Measurements from ENCODE around the gene NCEH1.
"Not testable (repeated sequence)": the region's sequence is repeated elsewhere in the genome, so short reads cannot be mapped to it uniquely, and the experiment has no call there.

Gene NCEH1

GRCh38 chr3:172705170-172705569 is 5.7 kb downstream of the NCEH1 start:
- H3K27me3 ChIP-seq (replicated peaks), result no peaks in the 10 kb centered on the region
- in situ Hi-C loops (cut with HindIII; ENCODE audit: low pct_ligation_motif_present, low sequenced_read_pairs), result no loop called here
- no peak for DNase-seq

GRCh38 chr3:172704001-172704400 is 6.9 kb downstream of the NCEH1 start:
- H3K36me3 ChIP-seq (replicated peaks), result no peaks in the 10 kb centered on the region

More at GRCh38 chr3:172705170-172705569, 5.7 kb downstream of the NCEH1 start:
- Histone ChIP-seq H3K4me3 (ENCODE audit: low read depth, low read length) (no peak overlapping the region), H3K36me3 (replicated peaks) (no peaks in the 10 kb centered on the region), H3K27ac (no peak overlapping the region)
- no peak for TF ChIP-seq CTCF (IDR thresholded peaks at IDR 0.05; ENCODE audit: low read depth, low read length, missing control alignments)

GRCh38 chr3:172702731-172703130 is 8.1 kb downstream of the NCEH1 start:
- H3K36me3 ChIP-seq (replicated peaks); H3K27me3 ChIP-seq (replicated peaks); DNase-seq; in situ Hi-C loops (cut with HindIII; ENCODE audit: low pct_ligation_motif_present, low sequenced_read_pairs); H3K27ac ChIP-seq; H3K4me3 ChIP-seq (ENCODE audit: low read depth, low read length): not testable (repeated sequence)

More at GRCh38 chr3:172704001-172704400, 6.9 kb downstream of the NCEH1 start:
- DNase-seq, result no peak
- in situ Hi-C loops (cut with HindIII; ENCODE audit: low pct_ligation_motif_present, low sequenced_read_pairs), result no loop called here
- TF ChIP-seq CTCF (IDR thresholded peaks at IDR 0.05; ENCODE audit: low read depth, low read length, missing control alignments), result no peak
- no peaks in the 10 kb centered on the region for H3K27me3 ChIP-seq (replicated peaks)
- H3K27ac ChIP-seq, result no peak overlapping the region
- H3K4me3 ChIP-seq (ENCODE audit: low read depth, low read length), result no peak overlapping the region

- Histone ChIP-seq H3K27me3 (replicated peaks) (no peaks in the 10 kb centered on the region), H3K36me3 (replicated peaks) (no peaks in the 10 kb centered on the region), H3K27ac (no peak overlapping the region), H3K4me3 (ENCODE audit: low read depth, low read length) (no peak overlapping the region)
- DNase-seq, result no peak
- TF ChIP-seq CTCF (IDR thresholded peaks at IDR 0.05; ENCODE audit: low read depth, low read length, missing control alignments), result no peak
- in situ Hi-C loops (cut with HindIII; ENCODE audit: low pct_ligation_motif_present, low sequenced_read_pairs), result no loop called here
These were observed 8.6 kb downstream of the NCEH1 start for GRCh38 chr3:172702256-172702655.

- H3K36me3 ChIP-seq (replicated peaks), result no peaks in the 10 kb centered on the region
- in situ Hi-C loops (cut with HindIII; ENCODE audit: low pct_ligation_motif_present, low sequenced_read_pairs), result no loop called here
- H3K27ac ChIP-seq, result no peak overlapping the region
- DNase-seq, result no peak
- no peak overlapping the region for H3K4me3 ChIP-seq (ENCODE audit: low read depth, low read length)
- no peaks in the 10 kb centered on the region for H3K27me3 ChIP-seq (replicated peaks)
- no peak for TF ChIP-seq CTCF (IDR thresholded peaks at IDR 0.05; ENCODE audit: low read depth, low read length, missing control alignments)
These were observed 9.1 kb downstream of the NCEH1 start for GRCh38 chr3:172701751-172702150.

GRCh38 chr3:172700936-172701455 is 9.9 kb downstream of the NCEH1 start:
- in situ Hi-C loops (cut with HindIII; ENCODE audit: low pct_ligation_motif_present, low sequenced_read_pairs), result no loop called here
- Histone ChIP-seq H3K27me3 (replicated peaks) (no peaks in the 10 kb centered on the region), H3K4me3 (ENCODE audit: low read depth, low read length) (no peak overlapping the region), H3K36me3 (replicated peaks) (no peaks in the 10 kb centered on the region), H3K27ac (no peak overlapping the region)
- TF ChIP-seq CTCF (IDR thresholded peaks at IDR 0.05; ENCODE audit: low read depth, low read length, missing control alignments), result no peak
- no peak for DNase-seq

All from brain microvascular endothelial cell (primary cell).